MM.1S (cell line): Measurements from ENCODE around the gene RERE.

ENCODE experiments used
- DNase-seq: peaks from one replicate; pipeline ENCODE4 v3.0.0-alpha.2; 2015
- H2AFZ ChIP-seq: fragments of 300-600 bp; sonication (generic); 2 replicates; pipeline ENCODE4 v1.6.0; 2016; ENCODE audit warnings: antibody characterized with exemption, low read length
- H3F3A ChIP-seq: fragments of 300-600 bp; sonication (generic); 2 replicates; pipeline ENCODE4 v1.6.1; 2016; ENCODE audit warnings: mild to moderate bottlenecking, antibody characterized with exemption, low read length, moderate library complexity, mixed read lengths; ENCODE audit not compliant: insufficient read depth
- H3K27ac ChIP-seq: fragments of 300-600 bp; sonication (generic); 2 replicates; pipeline ENCODE4 v1.5.1; 2016; ENCODE audit warnings: mild to moderate bottlenecking, low read length
- H3K27me3 ChIP-seq: fragments of 300-600 bp; sonication (generic); replicated peaks from 2 replicates; pipeline ENCODE4 v1.6.0; 2016; ENCODE audit warnings: low read length; ENCODE audit not compliant: insufficient read depth
- H3K36me3 ChIP-seq: fragments of 300-600 bp; sonication (generic); replicated peaks from 2 replicates; pipeline ENCODE4 v1.6.1; 2016; ENCODE audit warnings: mild to moderate bottlenecking, low read length, mixed read lengths; ENCODE audit not compliant: insufficient read depth
- H3K4me1 ChIP-seq: fragments of 300-600 bp; sonication (generic); 2 replicates; pipeline ENCODE4 v1.6.1; 2016; ENCODE audit warnings: low read length, mixed read lengths
- H3K4me2 ChIP-seq: fragments of 300-600 bp; sonication (generic); 2 replicates; pipeline ENCODE4 v1.6.0; 2016; ENCODE audit warnings: low read depth, low read length
- H3K4me3 ChIP-seq: fragments of 300-600 bp; sonication (generic); 2 replicates; pipeline ENCODE4 v1.5.1; 2016; ENCODE audit warnings: low read length, mixed read lengths
- H3K79me2 ChIP-seq: fragments of 300-600 bp; sonication (generic); 2 replicates; pipeline ENCODE4 v1.6.1; 2016; ENCODE audit warnings: mixed run types, low read length, mixed read lengths
- H3K9ac ChIP-seq: fragments of 300-600 bp; sonication (generic); 2 replicates; pipeline ENCODE4 v1.6.1; 2016; ENCODE audit warnings: low read length, mixed read lengths
- H3K9me2 ChIP-seq: fragments of 300-600 bp; sonication (generic); replicated peaks from 2 replicates; pipeline ENCODE4 v1.6.1; 2016; ENCODE audit warnings: mild to moderate bottlenecking, low read length, mixed read lengths; ENCODE audit not compliant: insufficient read depth
- H3K9me3 ChIP-seq: fragments of 300-600 bp; sonication (generic); replicated peaks from 2 replicates; pipeline ENCODE4 v1.6.1; 2016; ENCODE audit warnings: mild to moderate bottlenecking, low read length, mixed read lengths; ENCODE audit not compliant: insufficient read depth
- H4K20me1 ChIP-seq: fragments of 300-600 bp; sonication (generic); 2 replicates; pipeline ENCODE4 v1.6.1; 2016; ENCODE audit warnings: mild to moderate bottlenecking, low read length, moderate library complexity, mixed read lengths; ENCODE audit not compliant: insufficient read depth
- EZH2 ChIP-seq: fragments of 300-600 bp; sonication (generic); optimal IDR thresholded peaks from 2 replicates; pipeline ENCODE3; 2017; ENCODE audit warnings: low read depth, mild to moderate bottlenecking, antibody characterized with exemption, low read length, mixed read lengths
- EZH2phosphoT487 ChIP-seq: fragments of 300-600 bp; sonication (generic); IDR thresholded peaks from 2 replicates; pipeline ENCODE4 v1.6.1; 2018; ENCODE audit warnings: antibody characterized with exemption, low read length
- TF ChIP-seq, protein P1 (sequence below): fragments of 300-600 bp; sonication (generic); IDR thresholded peaks from 2 replicates; pipeline ENCODE4 v1.5.1; 2016; ENCODE audit warnings: antibody characterized with exemption, low read length, mixed read lengths

The RERE gene

DNA sequence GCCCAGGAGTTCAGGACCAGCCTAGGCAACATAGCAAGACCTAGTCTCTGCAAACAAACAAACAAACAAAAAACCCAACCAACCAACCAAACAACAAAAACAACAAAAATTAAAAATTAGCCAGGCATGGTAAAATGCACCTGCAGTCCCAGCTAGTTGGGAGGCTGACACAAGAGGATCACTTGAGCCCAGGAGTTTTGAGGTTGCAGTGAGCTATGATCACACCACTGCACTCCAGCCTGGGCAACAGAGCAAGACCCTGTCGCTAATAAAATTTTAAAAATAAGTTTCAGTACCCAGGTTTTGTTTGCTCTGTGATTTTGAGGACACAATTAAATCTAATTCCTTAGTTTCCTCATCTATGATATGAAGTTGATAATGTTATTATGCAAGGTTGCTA, 298.3 kb downstream of the RERE start:
- H3F3A ChIP-seq, result no peaks in the 10 kb centered on the region
- H3K9ac ChIP-seq, result no peak overlapping the region
- no peaks in the 10 kb centered on the region for H3K9me2 ChIP-seq
- no peaks in the 10 kb centered on the region for H3K27me3 ChIP-seq
- TF ChIP-seq, protein P1, sequence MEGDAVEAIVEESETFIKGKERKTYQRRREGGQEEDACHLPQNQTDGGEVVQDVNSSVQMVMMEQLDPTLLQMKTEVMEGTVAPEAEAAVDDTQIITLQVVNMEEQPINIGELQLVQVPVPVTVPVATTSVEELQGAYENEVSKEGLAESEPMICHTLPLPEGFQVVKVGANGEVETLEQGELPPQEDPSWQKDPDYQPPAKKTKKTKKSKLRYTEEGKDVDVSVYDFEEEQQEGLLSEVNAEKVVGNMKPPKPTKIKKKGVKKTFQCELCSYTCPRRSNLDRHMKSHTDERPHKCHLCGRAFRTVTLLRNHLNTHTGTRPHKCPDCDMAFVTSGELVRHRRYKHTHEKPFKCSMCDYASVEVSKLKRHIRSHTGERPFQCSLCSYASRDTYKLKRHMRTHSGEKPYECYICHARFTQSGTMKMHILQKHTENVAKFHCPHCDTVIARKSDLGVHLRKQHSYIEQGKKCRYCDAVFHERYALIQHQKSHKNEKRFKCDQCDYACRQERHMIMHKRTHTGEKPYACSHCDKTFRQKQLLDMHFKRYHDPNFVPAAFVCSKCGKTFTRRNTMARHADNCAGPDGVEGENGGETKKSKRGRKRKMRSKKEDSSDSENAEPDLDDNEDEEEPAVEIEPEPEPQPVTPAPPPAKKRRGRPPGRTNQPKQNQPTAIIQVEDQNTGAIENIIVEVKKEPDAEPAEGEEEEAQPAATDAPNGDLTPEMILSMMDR, result no peak
- TF ChIP-seq EZH2 (no peak), EZH2phosphoT487 (no peak)
- H3K36me3 ChIP-seq, result no peaks in the 10 kb centered on the region
- no peak for DNase-seq
- 0 out of 2 replicates have a peak, but pooled peaks cover under 1% of the 10 kb centered on the region for H3K4me1 ChIP-seq
- no peaks in the 10 kb centered on the region for H3K79me2 ChIP-seq
- no peak overlapping the region for H3K4me2 ChIP-seq
- H3K27ac ChIP-seq, result no peak overlapping the region
- H2AFZ ChIP-seq, result no peak overlapping the region
- H4K20me1 ChIP-seq, result no peaks in the 10 kb centered on the region
- H3K4me3 ChIP-seq, result no peak overlapping the region
- no peaks in the 10 kb centered on the region for H3K9me3 ChIP-seq

DNA sequence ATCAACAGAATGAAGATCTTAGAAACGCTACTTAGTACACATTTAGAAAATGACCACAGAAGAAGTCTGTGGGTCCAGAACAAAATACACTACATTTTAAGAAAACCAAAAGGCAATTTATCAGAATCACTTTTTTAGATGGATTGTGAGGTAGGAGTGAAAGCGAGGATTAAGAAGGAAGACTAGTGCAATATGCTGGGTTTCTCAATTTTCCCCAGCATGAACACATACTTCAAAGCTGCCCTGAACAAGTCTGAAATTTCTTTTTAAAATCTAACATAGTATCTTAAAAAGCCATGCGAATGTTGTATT, 299.0 kb downstream of the RERE start:
- H3K9me3 ChIP-seq, result no peaks in the 10 kb centered on the region
- H3K27ac ChIP-seq, result no peak overlapping the region
- H4K20me1 ChIP-seq, result no peaks in the 10 kb centered on the region
- DNase-seq, result no peak
- H3K27me3 ChIP-seq, result no peaks in the 10 kb centered on the region
- H3K9me2 ChIP-seq, result no peaks in the 10 kb centered on the region
- H3K36me3 ChIP-seq, result no peaks in the 10 kb centered on the region
- H2AFZ ChIP-seq, result no peak overlapping the region
- H3K4me1 ChIP-seq, result no peaks in the 10 kb centered on the region
- no peak for TF ChIP-seq EZH2phosphoT487
- no peak for TF ChIP-seq EZH2
- TF ChIP-seq, protein P1, result no peak
- H3K79me2 ChIP-seq, result no peaks in the 10 kb centered on the region
- no peak overlapping the region for H3K4me3 ChIP-seq
- H3K9ac ChIP-seq, result no peak overlapping the region
- H3F3A ChIP-seq, result no peaks in the 10 kb centered on the region
- no peak overlapping the region for H3K4me2 ChIP-seq

DNA sequence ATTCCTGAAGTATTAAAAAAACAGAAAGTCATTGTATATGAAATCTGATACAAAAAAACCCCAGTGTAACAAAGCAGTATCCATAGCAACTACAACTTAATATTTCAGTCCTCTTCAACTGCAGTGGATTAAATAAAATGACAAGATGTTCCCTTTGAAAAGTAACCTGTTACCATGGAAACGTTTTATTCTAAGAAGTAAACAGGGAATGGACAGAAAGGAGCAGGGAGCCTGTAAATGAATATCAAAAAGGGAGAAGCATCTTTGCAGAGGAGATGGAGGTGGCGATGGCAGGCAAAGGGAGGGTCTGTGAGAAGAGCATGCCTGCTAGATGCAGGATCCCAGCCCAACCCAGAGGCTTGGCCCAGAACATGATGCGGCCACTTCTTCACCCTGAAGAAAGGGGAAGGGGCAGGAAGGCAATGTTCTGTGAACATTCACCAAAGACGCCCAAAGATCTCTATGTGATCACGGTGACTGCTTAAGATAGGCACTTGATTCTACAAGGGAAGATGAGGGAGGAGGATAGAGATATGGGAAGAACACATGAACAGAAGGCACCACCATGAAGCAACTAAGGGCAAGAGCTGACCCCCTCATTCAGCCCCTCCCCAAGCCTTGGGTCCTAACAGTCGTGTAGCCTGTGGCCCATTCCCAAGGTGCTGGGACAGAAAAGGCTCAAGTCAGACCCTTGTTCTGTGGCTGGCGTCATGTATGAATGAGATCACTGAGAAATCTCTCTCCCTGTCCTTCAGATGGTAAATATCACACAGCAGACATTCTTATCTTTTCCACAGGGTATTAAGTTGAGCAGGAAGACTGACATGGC, 299.6 kb downstream of the RERE start:
- no peaks in the 10 kb centered on the region for H3K9me2 ChIP-seq
- no peak overlapping the region for H3K9ac ChIP-seq
- H3K9me3 ChIP-seq, result no peaks in the 10 kb centered on the region
- DNase-seq, result no peak
- TF ChIP-seq EZH2phosphoT487 (no peak), EZH2 (no peak)
- TF ChIP-seq, protein P1, result no peak
- H3K27ac ChIP-seq, result no peak overlapping the region
- no peaks in the 10 kb centered on the region for H4K20me1 ChIP-seq
- H3K79me2 ChIP-seq, result no peaks in the 10 kb centered on the region
- no peaks in the 10 kb centered on the region for H3F3A ChIP-seq
- no peak overlapping the region for H3K4me3 ChIP-seq
- no peaks in the 10 kb centered on the region for H3K4me1 ChIP-seq
- no peak overlapping the region for H2AFZ ChIP-seq
- H3K36me3 ChIP-seq, result no peaks in the 10 kb centered on the region
- no peaks in the 10 kb centered on the region for H3K27me3 ChIP-seq
- no peak overlapping the region for H3K4me2 ChIP-seq
